GM21360 (cell line): ENCODE measurements around the gene DTX3.

Experiments used
- ATAC-seq: cut with Tn5 transposase; IDR thresholded peaks from one replicate; pipeline ENCODE4 v1.9.1; 2021; ENCODE audit warnings: mild to moderate bottlenecking, moderate library complexity; ENCODE audit not compliant: unreplicated experiment

DTX3 gene

DNA sequence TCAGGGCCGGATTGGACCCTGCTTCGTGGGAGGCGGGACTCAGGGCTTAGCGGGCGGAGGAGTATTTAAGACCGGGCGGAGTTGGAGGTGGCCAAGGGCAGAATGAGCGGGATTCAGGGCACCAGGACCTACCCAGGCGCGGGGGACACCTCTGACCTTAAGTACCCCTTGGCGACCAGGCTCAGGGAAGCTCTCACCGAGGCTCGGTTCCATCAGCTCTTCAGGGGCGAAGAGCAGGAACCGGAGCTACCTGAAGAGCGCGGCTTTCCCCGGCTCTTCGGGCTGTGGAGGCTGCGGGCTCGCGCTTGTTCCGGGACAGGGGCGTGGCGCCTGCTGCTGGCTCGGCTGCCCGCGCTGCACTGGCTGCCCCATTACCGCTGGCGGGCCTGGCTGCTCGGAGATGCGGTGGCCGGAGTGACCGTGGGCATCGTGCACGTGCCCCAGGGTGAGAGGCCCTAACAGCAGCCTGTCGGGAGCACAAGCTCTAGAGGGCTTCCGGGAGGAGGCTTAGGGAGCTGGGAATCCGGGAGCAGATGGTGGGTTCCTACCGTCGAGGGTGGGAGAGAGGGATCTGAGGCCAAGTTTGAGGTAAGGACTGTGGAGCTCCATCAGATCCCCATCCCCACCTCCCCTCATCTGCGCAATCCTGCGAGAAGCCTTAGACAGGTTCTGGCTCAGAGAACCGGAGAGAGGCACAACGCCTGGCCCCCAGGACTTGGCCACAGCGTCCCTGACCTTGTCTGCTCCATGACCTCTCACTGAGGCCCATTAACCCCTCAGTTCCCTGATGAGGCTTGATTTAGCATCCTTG lies 15.0 kb downstream of the DTX3 start:
- ATAC-seq, result no peak

DNA sequence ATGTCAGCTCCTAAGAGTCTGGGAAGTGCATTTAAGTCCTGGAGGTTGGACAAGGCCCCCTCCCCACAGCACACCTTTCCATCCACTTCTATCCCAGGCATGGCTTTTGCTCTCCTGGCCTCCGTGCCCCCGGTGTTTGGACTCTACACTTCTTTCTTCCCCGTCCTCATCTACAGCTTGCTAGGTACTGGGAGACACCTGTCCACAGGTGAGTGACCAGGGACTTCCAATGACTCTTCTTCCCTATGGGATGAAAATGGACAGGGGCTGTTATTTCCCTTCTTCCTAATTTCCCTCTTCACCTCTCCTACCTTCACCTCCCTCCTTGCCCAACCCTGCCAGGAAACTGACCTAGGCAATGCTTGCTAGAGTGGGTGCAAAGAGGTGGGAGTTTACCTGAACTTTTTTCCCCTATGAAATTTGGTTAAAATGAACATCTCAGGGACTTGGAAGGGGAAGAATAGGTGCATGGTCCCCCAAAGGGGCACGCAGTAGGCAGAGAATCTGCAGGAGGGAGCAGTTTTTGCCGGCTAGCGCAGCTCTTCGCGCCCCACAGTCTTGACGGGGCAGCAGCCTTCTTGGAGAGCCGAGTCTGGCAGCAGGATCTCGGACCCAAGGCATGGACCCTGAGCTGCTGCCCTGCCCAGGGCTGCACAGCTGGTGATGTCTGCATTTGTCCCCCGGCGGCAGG lies 15.8 kb downstream of the DTX3 start:
- no peak for ATAC-seq

DNA sequence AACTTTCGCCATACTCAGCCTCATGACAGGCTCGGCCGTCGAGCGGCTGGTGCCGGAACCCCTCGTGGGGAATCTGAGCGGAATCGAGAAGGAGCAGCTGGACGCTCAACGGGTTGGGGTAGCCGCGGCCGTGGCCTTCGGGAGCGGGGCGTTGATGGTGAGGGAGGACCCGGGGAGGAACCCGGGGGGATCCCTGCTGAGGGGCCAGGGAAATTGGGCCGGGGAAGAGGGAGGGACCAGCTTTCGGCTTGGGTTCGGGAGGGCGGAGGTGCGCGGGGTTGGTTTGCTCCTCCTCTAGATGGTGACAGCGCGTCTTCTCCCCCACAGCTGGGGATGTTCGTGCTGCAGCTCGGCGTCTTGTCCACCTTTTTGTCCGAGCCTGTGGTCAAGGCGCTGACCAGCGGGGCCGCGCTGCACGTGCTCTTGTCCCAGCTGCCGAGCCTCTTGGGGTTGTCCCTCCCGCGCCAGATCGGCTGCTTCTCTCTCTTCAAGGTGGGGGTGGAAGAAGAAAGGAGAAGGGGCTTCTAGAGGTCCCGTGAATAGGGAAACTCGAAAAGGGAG lies 16.4 kb downstream of the DTX3 start:
- ATAC-seq, result no peak

DNA sequence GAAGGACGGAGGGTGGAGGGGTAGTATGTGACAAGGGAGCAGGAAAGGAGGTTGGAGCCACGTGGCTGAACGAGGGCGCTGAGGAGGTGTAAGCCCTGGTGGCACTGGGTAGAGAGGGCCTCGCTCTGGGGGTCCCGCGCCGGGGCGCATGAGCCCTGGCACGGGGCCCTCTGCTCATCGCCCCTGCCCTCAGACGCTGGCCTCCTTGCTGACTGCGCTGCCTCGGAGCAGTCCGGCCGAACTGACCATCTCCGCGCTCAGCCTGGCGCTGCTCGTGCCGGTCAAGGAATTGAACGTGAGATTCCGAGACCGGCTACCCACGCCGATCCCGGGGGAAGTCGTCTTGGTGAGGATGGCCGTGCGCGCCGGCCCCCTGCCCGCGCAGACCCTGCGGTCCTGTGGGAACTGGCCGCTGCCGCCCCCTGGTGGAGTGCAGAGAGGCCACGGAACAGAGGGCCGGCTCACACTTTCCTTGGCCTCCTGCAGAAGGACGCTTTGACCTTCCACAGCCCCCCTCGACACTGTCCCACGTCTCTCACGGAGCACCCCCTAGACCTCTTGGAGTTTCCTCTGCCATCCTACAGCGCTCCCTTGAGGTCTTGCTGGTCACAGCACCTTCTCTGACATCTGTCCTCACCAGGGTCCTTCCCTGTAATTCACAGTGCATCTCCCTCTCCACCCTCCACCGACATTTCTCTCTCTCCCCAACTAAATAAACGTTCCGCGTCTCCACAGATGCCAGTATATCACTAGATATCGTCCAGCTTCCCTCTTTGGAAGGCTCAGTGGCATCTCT lies 17.1 kb downstream of the DTX3 start:
- ATAC-seq, result peak; percentile 52

DNA sequence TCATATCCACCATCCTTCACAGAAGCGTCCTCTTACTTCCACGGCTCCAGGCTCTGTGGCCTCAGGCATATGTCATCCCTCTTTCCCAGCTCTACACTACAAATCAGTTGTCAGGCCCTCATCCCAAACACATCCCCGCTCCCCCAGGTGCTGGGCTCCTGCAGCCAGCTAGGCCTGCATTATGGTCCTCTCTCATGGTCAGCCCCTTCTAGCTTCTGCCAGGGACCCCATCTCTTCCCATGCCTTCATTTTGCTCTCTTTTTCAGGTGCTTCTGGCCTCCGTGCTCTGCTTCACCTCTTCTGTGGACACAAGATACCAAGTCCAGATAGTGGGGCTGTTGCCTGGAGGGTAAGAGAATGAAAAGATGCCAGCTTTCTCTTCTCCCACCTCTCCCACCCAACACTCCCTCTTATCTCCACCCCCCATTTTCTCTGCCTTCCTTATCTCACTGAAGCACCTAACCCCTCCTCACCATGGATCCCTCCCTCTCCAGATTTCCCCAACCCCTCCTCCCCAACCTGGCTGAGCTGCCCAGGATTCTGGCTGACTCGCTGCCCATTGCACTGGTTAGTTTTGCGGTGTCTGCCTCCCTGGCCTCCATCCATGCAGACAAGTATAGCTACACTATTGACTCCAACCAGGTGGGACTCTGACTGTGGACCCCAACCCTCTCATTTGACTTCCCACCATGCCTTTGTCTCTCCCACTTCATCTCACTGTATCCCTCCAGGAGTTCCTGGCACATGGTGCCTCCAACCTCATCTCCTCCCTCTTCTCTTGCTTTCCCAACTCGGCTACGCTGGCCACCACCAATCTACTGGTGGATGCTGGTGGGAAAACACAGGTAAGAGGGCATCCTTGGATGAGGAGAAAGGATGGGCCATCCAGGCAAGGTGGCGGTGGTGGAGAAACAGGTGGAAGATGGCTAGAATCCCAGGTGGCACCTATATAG lies 17.9 kb downstream of the DTX3 start:
- ATAC-seq, result no peak

DNA sequence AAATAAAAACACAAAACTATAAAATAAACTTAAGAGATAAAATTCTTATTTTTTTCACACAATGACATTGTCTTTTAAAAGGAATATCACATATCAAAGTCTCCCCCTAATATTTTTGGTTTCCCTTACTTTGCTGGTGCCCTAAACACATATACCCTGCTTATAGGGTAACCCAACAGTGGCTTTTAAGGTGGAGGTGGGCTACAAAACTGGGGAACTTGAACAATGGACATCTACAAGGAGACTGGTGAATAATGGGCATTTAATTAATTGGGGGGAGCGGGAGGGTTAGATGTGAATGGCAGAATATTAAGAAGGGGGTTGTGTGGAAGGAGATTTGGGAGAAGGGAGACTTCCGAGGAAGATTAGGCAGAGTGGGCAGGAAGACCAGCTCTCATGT lies 18.8 kb downstream of the DTX3 start:
- no peak for ATAC-seq

DNA sequence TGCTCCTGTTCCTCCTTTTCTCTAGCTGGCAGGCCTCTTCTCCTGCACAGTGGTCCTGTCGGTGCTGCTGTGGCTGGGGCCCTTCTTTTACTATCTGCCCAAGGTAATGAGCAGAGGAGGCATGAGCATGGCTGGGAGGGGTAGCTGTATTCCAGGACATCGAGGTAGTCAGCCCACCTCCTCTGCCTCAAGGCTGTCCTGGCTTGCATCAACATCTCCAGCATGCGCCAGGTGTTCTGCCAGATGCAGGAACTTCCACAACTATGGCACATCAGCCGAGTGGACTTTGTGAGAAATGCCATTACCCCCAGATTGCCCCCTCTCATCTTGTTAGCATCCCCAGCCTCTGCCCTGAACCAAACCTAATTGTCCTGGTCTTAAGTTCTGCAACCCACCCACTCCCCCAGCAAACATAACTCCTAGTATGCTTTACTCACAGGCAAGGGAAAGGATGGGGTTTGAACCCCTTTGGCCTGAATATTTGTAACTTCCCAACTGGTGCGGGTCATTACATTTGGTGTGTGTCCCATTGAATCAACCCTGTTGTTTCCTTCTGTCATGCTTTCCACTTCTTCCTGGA lies 19.3 kb downstream of the DTX3 start:
- ATAC-seq, result no peak

DNA sequence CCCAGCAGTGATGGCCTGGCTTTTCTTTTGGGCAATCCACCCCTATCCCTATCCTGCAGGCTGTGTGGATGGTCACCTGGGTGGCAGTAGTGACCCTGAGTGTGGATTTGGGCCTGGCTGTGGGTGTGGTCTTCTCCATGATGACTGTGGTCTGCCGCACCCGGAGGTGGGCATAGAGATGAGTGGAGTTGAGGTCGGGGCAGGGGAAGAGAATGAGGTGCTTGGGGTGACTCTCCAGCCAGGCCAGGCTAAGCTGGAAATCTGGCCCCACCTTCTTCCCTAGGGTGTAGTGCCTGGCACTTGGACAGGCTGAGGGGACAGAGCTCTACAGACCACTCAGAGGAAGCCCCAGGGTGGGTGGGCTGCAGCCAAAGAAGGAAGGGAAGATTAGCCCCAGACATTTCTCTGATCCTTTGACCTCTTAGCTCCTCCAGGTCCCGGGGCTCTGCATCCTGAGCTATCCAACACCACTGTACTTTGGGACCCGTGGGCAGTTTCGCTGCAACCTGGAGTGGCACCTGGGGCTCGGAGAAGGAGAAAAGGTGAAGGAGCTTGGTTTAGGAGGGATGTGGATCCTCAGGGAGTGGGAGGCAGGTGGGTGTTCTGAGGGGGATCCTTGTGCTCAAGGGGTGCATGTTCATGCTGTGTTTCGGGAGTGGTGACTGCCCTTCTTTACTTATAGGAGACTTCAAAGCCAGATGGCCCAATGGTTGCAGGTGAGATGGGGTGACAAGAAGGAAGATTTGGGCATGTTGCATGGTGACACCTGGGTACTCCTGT lies 20.0 kb downstream of the DTX3 start:
- no peak for ATAC-seq

DNA sequence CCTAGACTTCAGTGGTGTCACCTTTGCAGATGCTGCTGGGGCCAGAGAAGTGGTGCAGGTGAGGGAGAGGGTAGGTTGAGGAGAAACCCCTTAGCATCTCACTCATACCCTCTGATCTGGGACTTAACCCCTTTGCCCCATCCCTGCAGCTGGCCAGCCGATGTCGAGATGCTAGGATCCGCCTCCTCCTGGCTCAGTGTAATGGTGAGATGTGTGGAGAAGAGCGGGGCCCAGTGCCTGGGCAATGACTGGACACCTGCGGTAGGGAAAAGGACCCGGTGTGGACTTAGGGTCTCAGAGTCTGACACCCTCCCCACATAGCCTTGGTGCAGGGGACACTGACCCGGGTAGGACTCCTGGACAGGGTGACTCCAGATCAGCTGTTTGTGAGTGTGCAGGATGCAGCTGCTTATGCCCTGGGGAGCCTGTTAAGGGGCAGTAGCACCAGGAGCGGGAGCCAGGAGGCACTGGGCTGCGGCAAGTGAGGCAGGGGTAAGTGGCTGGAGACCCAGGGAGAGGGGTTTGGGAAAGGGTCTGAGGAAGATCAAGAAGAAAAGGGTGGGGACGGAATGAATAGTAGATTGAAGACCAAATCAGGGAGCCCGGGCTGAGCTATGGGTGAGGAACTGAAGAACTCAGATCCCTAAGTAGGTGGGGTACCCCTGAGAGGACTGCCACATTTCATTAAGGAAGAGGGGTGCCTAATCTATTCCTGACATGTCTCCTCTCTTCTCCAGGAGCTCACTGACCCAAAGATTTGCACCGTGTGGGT lies 20.8 kb downstream of the DTX3 start:
- no peak for ATAC-seq

DNA sequence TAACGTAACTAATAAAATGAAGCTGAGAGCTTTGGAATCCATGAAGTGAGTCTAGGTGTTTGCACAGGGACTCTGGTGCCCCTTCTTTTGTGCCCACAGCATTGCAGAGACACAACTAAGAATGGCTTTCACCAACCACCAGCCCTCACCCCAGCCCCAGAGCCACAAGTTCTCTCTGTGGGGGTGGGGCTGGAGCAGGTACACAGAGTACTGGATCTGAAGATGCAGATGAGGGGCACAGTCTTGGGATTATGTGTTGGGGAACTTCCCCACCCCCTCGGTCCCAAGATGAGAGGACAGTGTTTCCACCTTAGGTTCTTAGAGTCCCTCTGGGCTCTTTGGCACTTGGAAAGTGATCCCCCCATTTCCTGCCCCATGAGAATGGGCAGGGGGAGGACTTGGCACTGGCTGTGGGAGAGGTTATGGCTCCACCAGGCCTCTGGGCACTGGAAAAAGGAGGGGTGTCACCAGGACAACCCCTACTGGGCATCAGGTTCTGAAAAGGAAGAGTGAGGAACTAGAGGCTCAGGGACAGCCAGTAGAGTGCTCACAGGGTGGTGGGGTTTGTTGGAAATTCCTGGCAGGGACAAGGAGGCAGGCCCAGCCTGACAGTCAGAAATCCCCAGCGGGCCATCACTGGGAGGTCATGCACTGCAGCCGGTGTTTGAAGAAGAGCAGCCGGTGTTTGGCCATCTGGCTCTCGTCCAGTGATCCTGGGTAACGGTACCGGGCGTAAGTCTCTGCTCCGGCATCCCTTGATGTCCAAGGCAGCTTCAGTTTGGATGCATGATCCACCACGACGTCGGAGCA lies 21.7 kb downstream of the DTX3 start:
- no peak for ATAC-seq

DNA sequence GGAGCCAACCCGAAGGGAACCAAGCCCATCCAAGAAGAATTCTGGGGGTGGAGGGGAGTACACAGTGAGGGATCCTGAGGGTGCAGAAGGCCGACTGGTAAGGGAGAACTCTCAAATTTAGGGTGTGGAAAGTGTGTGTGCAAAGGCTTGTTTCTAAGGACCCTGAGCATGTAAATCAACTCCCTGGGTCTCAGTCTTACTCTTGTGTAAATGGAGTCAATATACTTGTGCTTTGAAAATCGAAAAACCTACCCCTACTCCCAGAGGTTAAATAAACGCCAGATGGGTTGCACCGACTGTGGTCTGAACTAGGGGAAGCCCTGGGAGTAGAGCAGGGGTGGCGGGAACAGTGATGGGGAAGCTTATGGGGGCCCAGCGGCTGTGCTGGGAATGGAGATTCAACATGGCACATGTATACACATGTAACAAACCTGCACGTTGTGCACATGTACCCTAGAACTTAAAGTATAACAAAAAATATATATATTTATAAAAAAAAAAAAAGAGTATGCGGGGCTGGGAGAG lies 22.4 kb downstream of the DTX3 start:
- ATAC-seq, result no peak

DNA sequence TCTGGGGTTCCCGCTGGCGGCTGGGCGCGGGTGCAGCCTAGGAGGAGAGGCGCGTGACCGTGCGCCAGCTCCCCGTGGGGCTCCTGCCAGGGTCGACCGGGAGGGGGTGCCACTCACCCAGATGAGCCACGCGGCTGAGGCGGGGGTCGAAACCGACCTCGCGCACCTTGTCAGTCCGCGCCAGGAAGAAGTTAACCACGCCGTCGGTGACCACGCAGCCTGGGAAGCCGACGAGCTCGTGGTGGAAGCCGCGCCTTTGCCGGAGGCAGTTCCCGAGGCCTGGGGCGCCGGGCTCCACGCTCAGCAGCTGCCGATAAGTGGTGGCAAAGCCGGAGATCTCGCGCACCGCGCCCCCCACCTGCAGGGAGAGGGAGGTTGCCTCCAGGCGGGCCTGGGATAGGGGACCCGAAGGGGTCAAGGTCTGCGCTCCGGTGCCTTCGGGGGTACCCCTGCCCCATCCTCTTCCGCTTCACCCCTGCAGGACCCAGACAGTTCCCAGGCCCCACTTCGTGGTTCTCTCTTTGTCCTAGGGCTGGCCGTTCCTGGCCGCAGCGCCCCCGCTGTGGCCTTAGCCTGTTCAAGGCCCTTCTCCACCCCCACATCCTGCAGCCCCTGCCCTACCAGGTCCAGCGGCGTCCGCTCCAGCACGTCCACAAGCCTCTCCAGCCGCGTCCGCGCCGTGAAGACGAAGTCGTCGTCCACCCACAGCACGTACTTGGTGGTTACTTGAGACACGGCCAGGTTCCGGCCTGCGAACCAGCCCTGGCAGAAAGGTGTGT lies 23.1 kb downstream of the DTX3 start:
- ATAC-seq, result no peak

DNA sequence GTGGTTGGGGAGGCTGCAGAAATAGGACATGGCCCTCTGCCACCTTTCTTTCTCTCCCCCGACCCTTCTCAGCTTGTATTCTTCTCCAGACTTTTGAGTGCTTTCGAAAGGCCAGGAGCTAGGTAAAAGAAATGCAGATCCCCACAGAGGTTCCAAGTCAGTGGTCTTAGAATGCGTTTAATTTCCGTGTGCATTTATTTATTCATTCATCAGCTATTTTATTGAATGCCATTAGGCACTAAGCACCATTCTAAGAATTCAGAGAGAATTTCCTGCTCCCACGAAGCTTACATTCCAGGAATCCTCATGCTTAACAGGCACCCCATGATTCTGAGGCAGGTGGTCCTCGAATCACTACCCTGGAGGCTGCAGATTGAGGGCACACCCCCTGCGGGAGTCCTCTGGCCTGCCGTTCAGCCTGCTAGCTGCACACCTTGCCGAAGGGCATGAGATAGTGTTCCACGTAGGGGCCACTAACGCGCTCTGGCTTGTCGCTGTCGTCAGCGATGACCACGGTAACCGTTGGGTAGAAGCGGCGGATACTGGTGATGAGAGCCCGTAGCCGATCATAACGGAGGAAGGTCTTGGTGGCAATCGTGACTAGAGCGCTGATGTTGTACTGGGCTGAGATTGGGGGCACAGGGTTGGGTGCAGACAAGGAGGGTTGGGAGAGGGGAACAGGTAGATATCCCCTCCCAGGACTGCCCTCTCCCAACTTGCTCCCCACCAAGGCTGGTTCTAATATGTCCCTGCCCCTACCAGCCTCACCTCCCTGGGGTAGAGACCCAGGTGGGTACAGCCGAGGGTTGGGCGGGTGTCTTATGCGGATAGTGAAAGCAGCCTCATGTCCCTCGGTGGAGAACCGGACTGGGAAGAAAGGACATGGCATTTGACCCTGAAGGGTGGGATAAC lies 23.9 kb downstream of the DTX3 start:
- no peak for ATAC-seq

DNA sequence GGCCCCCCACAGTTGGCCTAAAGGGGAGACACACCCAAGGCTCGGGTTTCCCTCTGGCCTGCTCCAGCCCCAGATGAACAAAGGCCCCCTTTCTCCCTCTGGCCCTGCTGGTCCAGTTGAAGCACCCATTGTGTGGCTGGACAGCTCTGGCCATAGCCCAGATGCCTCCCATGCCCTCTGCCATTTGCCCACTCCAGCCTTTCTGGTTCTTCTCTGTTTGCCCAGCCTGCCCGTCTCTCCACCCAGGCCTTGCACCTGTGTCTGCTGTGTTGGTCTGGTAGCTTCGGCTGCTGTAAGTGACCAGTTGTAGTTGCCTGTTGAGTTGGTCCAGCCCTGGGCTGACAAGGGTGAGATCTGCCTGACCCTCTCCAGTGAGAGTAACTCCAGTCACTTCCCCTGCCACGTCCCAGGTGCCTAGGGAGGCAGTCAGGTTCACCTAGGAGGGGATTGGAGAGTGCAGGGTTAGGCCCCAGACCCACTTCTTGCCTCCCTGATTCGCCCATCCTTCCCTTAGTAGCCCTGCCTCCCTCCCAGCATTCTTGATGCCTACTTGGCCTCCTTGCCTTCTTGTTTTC lies 25.4 kb downstream of the DTX3 start:
- ATAC-seq, result no peak

DNA sequence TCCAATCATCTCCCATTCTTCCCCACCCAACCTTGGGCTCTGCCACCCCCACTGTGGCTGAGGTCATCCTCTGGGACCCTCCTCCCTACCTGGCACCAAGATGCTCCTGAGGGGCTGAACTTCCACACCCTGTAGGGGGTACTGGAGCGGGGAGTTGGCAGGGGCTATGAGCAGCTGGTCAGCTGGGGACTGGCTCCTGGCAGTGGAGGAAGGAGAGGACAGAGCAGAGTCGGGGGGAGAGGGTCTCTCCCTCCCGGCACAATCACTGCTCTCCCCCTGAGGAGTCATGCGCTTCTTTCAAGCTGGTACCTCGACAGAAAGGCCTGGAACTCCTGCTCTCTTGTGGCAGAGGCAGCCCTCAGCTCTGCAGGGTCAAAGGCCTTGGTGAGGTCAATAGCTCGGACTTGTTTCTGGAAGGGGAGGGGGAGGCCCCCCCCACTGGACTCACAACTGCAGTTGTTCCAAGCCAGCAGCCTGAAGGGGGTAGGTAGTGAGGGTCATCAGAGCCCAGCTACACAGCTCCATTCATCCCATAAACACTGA lies 26.3 kb downstream of the DTX3 start:
- ATAC-seq, result no peak
